Measurements from ENCODE around the gene MYL5. TPM values are rescaled to one million over a fixed set of nuclear protein-coding genes. Genes with fewer than 3 reads are reported as not detected.

The MYL5 gene
- polyA plus RNA-seq, 1 experiment: 24.4 TPM

- Histone ChIP-seq H3K27me3 (ENCODE audit: control insufficient read depth, insufficient read depth, low read length) (no peaks in the 10 kb centered on the region), H3K36me3 (ENCODE audit: control insufficient read depth, insufficient read depth, low read length) (peaks cover 10% of the 10 kb centered on the region), H3K4me3 (ENCODE audit: low read depth, low read length) (no peak overlapping the region)
- TF ChIP-seq CTCF (IDR thresholded peaks at IDR 0.05; ENCODE audit: insufficient read depth, low read depth, low read length): no peak
- no peak for DNase-seq (ENCODE audit: low read depth)
- ChIA-PET CTCF (no interaction called here), POLR2A (no interaction called here)
These were observed 44.1 kb downstream of the MYL5 start for GRCh38 chr4:718460-718859.

DNA sequence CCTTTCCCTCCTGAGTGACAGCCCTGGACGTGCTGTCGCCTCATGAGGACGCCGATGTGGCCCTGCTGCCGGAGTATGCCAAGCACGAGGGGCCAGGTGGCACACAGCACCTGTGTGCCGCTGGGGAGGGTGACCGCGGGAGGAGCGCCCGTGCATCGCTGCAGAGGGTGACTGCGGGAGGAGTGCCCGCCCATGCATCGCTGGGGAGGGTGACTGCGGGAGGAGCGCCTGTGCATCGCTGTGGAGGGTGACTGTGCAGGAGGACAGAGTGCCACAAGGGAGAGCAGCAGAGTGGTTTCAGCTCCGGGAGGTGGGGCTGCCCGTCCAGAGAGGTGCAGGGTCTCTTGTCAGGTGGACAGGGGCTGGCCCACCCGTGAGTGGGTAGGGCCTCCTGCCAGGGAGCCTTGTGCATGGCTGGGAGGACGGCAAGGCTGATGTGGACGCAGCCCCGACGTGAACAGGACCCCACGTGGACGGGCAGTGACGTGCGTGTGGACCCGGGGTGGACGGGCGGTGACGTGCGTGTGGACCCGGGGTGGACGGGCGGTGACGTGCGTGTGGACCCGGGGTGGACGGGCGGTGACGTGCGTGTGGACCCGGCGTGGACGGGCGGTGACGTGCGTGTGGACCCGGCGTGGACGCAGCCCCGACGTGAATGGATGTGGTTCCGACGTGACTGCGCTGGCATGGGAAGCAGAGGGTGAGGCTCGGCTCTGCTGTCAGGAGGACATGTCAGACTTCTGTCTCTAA is 45.9 kb downstream of the MYL5 start:
- no peak for DNase-seq (ENCODE audit: low read depth)
- no peak for TF ChIP-seq CTCF (IDR thresholded peaks at IDR 0.05; ENCODE audit: insufficient read depth, low read depth, low read length)
- ChIA-PET POLR2A (no interaction called here), CTCF (no interaction called here)
- Histone ChIP-seq H3K36me3 (ENCODE audit: control insufficient read depth, insufficient read depth, low read length) (peaks cover 12% of the 10 kb centered on the region), H3K27me3 (ENCODE audit: control insufficient read depth, insufficient read depth, low read length) (no peaks in the 10 kb centered on the region), H3K4me3 (ENCODE audit: low read depth, low read length) (no peak overlapping the region)

- DNase-seq (ENCODE audit: low read depth): no peak
- ChIA-PET CTCF (interaction anchor here (1.2 kb wide), 1 partner anchor 21 kb away, joined by 3 read pairs; no protein-coding TSS in a partner anchor), POLR2A (no interaction called here)
- Histone ChIP-seq H3K27me3 (ENCODE audit: control insufficient read depth, insufficient read depth, low read length) (no peaks in the 10 kb centered on the region), H3K36me3 (ENCODE audit: control insufficient read depth, insufficient read depth, low read length) (peaks cover 12% of the 10 kb centered on the region), H3K4me3 (ENCODE audit: low read depth, low read length) (no peak overlapping the region)
- TF ChIP-seq CTCF (IDR thresholded peaks at IDR 0.05; ENCODE audit: insufficient read depth, low read depth, low read length): no peak
These were observed 47.2 kb downstream of the MYL5 start for GRCh38 chr4:721261-722168.

DNA sequence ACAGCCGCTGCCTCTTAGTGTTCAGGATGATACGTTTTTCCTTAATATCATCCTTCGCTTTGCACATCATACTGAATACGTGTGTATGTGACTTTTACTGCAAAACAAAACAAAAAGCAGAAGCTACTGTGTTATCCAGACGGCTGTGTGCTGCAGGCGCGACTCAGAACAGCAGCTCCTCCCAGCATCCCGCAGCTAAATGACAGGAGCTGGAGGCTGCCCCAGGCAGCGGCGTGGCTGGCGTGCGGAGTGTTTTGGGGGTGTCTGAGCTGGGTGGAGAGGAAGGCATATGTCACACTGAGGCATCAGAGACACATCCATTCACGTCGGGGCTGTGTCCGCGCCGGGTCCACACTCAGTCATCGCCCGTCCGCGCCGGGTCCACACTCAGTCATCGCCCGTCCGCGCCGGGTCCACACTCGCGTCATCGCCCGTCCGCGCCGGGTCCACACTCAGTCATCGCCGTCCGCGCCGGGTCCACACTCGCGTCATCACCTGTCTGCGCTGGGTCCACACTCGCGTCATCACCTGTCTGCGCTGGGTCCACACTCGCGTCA is 47.9 kb downstream of the MYL5 start:
- no peak overlapping the region for H3K4me3 ChIP-seq (ENCODE audit: low read depth, low read length)
- no peak for TF ChIP-seq CTCF (IDR thresholded peaks at IDR 0.05; ENCODE audit: insufficient read depth, low read depth, low read length)
- H3K36me3 ChIP-seq (ENCODE audit: control insufficient read depth, insufficient read depth, low read length): peaks cover 12% of the 10 kb centered on the region
- no peaks in the 10 kb centered on the region for H3K27me3 ChIP-seq (ENCODE audit: control insufficient read depth, insufficient read depth, low read length)
- DNase-seq (ENCODE audit: low read depth): no peak
- CTCF ChIA-PET: no interaction called here
- POLR2A ChIA-PET: no interaction called here

- no peak for DNase-seq (ENCODE audit: low read depth)
- POLR2A ChIA-PET: no interaction called here
- no peak for TF ChIP-seq CTCF (IDR thresholded peaks at IDR 0.05; ENCODE audit: insufficient read depth, low read depth, low read length)
- Histone ChIP-seq H3K36me3 (ENCODE audit: control insufficient read depth, insufficient read depth, low read length) (peaks cover 10% of the 10 kb centered on the region), H3K4me3 (ENCODE audit: low read depth, low read length) (no peak overlapping the region), H3K27me3 (ENCODE audit: control insufficient read depth, insufficient read depth, low read length) (no peaks in the 10 kb centered on the region)
- CTCF ChIA-PET: no interaction called here
These were observed 48.6 kb downstream of the MYL5 start for GRCh38 chr4:722851-723360.

Measured in BJ (cell line).